Left colon (tissue), 2 donors: ENCODE data around the gene KCNQ1. TPM values are rescaled to one million over a fixed set of nuclear protein-coding genes. Genes with fewer than 3 reads are reported as not detected.

Source experiments
- ATAC-seq: fragments of 200-7000 bp; cut with Tn5 transposase; one replicate; pipeline ENCODE4 v1.9.1; 2020; ENCODE audit warnings: mild to moderate bottlenecking, moderate library complexity
- DNase-seq, 2 donors: peaks; one replicate each; pipeline ENCODE4 v3.0.0-alpha.2; 2020
- intact Hi-C, 2 donors: fragments of 100-400 bp; cut with DNase I in 1 of 2; cut with micrococcal nuclease in 1 of 2; formaldehyde crosslinking; loops; one replicate each; pipeline versions ENCODE4 v1.11.2 to v1.14.0; 2022; cut with DNase I, micrococcal nuclease
- total RNA-seq, 2 donors: library from RNA; stranded (reverse); fragmentation: NEBNext Ultra II Directional; extraction: Animal tissue kit (Norgen Biotek cat#: 25700); gene quantifications; one replicate each; pipeline ENCODE4 v1.2.1, GENCODE V29; 2021
- donor health status: DM: no; HTN: no; CAD: no.
- donor health status: DM: yes; HTN: yes; CAD: no.

Gene KCNQ1
- total RNA-seq, 2 donors from 2014 or later = 42.8 to 56.8 TPM

DNA sequence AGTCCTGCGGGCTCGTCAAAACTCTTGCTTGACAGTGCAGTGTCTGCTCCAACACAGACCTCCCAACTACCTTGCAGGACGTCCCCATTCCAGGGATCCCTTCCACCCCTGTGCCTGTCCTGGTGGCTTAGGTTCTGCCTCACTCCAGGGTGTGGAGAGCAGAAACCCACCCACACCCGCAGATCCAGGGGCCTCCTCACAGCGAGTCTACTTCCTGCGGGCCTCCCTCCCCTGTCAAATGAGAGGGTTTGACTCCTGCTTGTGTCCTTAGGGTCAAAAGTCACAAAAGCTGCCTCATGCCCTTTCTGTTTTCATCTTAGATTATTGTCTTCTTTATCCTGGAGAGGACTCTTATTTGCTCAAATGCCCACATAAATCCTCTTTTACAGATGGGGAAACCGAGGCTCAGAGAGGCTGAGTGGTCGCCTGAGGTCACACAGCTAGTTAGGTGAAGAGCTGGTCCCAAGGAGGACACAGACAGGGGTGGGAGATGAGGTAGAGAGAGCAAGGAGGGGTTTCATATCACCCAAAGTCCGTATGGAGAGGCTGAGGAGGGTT is 336.1 kb downstream of the KCNQ1 start:
- ATAC-seq (no peak), DNase-seq (no peak)
- intact Hi-C loops = no loop called here

DNA sequence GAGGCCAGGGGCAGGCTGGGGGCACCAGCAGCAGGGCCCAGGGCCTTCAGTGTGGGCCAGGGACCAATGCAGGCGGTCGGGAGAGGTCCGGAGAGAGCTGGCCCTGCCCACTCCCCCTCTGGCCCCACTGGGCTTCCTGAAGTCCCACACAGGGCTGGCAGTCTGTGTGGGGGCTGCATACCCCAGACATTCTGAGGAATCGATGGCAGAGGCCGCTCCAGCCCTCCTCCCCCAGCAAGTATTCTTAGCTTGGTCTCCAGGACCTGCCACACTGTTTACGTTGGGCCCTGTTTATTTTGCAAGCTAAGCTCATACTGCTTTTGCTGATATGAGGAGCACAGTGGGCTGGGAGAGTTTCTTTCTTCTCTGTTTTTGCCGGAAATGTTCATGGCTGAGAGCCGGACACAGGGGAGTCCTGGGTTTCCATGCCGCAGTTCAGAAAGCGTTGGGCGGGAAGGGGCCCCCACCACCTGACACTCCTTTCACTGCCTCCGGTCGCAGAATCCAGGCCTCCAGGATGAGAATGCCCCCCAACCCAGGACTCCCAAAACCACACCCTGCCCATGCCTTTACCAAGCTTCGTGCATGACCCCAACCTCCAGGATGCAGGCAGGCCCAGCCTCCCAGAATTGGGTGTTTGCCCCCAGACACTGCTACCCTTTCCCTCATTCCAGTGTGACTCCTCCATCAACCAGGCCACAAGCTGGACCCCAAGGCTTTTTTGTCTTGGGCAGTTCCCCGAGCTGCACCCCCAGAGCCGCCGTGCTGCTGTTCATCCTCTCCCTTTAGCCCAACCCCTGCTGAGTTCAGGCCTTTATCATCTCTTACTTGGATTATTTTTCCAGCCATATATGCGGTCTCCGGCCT is 336.8 kb downstream of the KCNQ1 start:
- no peak for ATAC-seq
- peak; percentile 3 to 21 for DNase-seq
- intact Hi-C loops = no loop called here

DNA sequence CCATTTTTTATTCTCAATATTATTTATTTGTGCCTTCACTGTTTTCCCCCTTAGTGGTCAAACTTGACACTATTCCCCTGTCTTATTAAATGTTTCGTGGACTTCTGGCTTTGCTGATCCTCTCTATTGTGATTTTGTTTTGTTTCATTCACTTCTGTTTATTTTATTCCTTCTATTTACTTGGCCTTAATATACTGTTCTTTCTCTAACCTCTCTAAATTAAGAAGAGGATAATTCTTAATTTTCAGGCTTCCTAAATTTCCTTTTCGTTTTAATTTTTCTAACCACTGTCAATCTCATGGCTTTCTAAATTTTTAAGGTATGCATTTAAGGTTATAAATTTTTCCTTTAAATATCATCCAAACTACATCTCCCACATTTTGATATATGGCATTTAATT is 338.0 kb downstream of the KCNQ1 start:
- DNase-seq = no peak
- ATAC-seq = no peak
- intact Hi-C loops = no loop called here

DNA sequence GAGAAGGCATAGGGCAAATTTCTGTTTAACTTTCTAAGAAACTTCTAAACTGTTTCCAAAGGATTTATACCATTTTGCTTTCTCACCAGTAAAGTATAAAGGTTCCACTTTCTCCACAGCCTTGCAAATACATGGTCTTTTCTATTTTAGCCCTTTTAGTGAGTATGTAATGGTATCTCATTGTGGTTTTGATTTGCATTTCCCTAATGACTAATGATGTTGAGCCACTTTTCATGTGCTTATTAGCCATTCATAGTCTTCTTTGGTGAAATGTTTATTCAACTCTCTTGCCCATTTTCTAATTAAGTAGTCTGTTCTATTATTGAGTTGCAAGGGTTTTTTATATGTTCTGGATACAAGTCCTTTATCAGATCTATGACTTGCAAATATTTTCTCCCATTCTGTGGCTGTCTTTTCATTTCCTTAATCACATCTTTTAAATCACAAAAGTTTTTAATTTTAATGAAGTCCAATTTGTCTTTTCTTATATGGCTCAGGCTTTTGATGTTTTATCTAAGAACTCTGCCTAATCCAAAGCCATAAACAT is 338.8 kb downstream of the KCNQ1 start:
- DNase-seq (no peak), ATAC-seq (no peak)
- intact Hi-C loops = no loop called here

DNA sequence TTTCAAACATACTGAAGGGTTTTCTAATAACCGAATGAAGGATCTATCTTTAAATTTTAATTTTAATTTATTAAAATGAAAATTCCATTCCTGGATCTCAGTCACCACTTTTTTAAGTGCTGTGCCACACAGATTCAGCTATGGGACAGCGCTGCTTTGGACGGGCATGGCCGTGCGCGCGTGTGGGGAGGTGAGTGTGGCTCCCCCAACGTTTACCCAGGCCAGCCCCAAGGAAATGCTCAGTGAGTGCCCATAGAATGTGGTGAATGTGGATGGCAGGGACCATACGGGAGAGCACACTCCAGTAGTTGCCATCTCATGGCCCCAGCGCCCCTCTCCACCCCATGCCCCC is 343.0 kb downstream of the KCNQ1 start:
- DNase-seq (no peak), ATAC-seq (no peak)
- intact Hi-C loops = no loop called here

DNA sequence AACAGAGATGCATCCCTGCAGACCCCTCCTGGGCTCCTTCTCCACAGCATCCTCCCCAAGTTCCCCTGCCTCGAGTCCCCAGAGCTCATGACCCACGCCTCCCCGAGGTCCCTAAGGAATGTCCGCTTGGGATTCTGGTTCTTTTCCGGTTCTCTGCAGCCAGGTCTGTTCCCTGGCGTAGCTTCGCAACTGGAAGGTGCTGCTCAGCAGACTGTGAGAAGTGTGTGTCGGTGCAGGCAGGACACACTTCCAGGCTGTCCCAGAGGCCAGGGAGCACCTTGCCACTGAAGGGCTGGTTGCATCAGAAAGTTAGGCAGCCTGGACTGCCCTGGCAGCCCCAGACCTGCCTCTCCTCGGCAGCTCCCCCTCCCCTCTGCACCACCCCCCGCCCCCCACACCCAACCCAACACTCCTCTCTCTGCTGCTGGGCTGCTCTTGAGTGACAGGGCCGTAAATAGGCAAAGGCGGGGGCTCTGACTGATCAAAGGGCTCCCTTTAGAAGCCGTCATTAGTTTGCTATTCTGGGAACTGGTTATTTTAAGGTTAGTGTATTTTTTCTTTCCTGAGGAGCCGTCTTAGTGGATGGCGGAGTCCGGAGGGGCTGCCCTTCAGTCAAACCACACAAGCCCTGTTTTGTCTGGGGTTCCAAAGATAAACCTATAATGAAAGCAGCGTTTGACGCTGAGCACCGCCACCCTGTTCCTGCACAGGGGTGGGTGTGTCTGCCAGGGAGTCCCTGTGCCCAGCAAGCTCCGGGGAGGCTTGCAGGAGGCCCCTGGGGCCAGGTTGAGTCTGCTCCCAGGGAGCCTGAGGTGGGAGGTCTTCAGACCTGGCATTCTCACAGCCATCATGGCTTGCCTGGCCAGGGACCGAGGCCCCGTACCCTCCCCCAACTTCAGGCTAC is 343.6 kb downstream of the KCNQ1 start:
- peak; percentile 60 for ATAC-seq
- intact Hi-C loops = no loop called here
- peak; percentile 14 to 17 for DNase-seq

DNA sequence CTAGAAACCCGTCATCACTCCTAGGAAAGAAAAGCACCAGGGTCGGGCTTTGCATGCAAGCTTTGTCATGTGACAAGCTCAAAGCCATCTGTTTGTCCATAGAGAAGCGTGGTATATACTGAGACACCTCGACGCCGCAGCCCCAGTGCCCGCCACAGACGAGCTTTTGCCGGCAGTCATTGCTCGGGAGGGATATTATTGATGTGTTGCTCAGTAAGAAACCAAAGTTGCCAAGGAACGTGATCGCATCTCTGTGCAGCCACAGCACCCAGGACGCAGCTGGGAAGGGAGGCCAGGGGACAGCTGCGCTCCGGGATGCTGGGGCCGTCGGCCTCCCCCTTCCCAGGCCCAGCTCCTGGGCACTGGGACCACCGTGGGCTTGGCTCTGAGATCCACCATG is 344.5 kb downstream of the KCNQ1 start:
- DNase-seq (peak in 1 of 2 donors; percentile 1), ATAC-seq (no peak)
- intact Hi-C loops = no loop called here

DNA sequence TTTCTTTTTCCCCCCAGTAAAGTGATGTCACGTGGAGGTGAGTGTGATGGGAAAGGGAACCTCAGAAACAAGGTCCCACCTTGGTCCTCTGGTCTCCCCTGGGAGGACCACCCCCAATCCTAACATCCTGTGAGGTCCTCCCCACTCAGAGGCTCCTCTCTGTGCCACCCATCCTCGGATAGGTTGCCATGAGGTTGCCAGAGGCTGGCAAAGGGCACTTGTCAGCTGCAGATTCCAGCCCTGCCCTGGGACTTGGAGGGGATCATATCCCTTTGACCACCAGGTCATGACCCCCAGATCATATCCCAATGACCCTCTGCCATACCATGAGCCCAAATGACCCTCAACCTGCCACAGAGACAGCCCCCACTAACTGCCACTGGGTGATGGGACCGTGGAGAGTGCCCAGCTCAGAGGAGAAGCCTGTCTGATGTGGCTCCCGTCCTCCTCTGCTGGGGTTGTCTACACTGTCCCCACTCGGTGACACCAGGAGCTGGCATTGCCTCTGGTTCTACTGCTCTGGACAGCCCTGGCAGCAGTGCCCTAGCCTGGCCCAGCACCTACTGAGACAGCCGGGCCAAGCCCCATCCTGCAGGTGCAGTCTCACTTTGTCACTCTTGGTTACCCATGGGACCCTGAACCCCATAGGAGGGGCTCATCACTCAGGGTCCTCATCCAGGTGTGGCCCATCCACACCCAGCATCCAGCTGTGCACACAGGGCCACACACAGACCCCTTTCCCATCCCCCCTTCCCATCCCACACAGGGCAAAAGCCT is 345.2 kb downstream of the KCNQ1 start:
- DNase-seq (peak; percentile 1 to 18), ATAC-seq (no peak)
- intact Hi-C loops = no loop called here

DNA sequence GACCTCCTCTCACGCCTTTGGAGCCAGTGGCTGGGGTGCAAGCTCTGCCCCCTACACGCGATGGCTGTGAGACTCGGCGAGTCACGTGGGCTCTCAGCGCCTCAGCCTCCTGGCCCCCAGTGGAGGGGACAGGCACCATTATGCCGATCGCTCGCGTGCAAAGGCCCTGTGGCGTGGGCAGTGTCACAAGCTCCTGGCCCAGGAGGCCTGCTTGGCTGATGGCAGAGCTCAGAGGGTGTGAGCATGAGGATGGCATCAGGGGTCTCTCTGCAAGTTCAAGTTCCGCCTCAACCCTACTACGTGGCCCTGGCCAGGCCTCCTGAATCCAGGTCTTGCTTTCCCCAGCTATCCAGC is 345.7 kb downstream of the KCNQ1 start:
- intact Hi-C loops = no loop called here
- ATAC-seq (no peak), DNase-seq (peak; percentile 3 to 19)

DNA sequence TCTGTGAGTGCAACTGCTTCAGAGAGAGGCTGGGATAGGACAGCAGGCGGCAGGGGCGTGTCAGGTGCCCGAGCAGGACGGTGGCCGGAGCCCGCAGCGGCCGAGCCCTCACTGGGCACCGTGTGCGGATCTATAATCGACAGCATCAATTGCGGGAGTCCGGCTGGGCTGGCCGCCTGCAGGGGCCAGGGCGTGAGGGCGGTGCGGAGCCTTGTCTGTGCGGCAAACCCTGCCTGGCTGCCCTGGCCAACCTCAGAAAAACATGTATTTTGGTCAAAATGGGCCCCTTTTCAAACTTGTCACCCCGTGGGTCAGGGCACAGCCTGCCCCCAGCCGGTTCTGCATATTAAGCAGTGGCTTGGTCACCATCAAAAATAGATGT is 346.3 kb downstream of the KCNQ1 start:
- intact Hi-C loops = no loop called here
- ATAC-seq (peak; percentile 44), DNase-seq (peak; percentile 21 to 22)

DNA sequence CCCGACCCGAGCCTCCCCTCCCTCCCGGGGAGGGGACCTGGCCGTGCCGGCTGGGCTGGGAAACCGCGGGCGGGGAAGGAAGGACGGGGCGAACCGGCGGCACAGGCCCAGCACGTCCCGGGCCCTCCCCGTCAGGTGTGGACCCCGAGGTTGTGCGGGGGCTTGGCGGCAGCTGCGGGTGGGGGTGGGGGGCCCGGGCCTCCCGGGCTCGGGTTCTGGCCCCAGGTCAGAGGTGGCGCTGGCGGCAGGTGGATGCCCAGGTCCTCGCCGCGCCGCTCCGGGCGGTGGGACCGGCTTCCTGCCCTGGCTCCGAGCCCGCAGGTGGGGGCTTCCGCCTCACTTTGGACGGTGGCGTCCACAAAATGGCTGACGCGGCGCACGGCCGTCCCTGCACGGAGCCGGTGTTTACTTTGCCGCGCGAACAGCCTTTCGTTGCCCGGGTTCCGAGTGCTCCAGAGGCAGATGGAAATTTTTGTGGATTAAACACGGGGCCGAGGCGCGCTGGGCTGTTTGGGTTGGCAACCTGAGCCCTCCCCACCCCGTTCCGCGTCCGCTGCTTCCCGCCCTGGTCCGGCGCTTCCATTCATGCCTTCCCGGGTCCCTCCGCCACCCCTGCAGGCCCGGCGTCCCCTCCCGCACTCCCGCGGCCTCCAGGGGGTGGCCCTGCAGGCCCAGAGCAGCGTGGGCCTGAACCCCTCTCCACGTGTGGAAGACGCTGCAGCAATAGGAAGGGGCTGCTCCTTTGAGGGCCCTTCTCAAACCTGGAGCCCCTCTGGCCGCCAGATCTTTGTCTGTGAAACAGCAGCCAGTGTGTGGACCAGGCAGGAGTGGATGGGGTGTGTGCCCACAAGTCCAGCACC is 346.9 kb downstream of the KCNQ1 start:
- DNase-seq (peak; percentile 24 to 52), ATAC-seq (peak; percentile 63)
- intact Hi-C loops = no loop called here

DNA sequence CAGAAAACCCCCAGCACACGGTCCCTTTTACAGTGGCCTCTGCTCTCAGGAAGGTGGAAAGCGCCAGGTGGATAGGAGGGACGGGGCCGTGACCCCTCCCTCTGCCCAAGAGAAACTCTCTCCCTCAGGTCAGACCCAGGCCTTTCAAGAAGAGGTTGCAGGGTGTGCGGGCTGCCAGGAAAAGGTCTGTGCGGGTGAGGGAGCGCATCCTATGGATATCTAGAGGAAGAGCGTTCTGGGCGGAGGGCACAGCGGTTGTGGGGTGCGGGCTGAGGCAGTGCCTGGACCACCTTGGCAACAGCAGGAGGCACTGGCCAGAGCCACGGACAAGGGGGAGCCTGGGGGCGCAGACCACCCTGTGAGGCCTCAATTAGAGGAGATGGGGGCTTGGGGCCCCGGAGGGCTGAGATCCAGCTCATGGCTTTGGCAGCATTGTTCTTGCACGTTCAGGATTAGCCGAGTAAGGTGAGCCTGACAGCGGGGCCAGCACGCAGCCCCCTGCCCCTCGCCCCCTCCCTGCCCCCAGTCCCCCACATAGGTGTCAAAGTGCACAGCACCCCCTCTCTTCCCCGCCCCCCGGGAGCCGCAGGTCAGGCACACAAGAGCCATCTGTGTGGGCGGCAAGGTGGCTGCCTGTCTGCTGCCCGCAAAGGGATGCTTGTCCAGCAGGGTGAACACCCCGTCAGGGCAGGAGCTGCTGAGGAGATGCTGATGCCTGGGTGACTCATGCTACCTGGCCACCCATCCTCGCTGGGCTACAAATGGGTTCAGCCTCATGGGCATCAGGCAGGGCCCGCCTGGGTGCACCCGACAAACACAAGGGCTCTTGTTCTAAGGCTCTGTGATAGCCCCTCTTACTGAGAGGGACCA is 347.8 kb downstream of the KCNQ1 start:
- DNase-seq (peak; percentile 3 to 19), ATAC-seq (no peak)
- intact Hi-C loops = no loop called here

DNA sequence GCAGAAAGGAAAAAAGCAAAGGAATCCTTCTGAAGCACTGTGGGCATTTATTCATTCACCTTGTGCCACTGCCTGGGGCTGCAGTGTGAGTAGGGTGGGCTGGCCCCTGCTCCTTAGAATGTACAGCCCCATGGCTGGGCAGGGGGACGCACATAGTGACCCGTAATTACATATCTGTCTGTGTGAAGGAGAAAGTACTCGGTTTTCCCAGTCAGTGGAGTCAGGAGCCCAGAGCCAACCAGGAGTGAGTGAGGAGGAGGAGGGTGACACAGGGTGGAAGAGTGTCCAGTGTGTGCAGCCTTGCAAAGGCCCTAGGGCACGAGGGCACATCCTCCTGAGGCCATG is 348.9 kb downstream of the KCNQ1 start:
- intact Hi-C loops = no loop called here
- DNase-seq = no peak
- no peak for ATAC-seq

DNA sequence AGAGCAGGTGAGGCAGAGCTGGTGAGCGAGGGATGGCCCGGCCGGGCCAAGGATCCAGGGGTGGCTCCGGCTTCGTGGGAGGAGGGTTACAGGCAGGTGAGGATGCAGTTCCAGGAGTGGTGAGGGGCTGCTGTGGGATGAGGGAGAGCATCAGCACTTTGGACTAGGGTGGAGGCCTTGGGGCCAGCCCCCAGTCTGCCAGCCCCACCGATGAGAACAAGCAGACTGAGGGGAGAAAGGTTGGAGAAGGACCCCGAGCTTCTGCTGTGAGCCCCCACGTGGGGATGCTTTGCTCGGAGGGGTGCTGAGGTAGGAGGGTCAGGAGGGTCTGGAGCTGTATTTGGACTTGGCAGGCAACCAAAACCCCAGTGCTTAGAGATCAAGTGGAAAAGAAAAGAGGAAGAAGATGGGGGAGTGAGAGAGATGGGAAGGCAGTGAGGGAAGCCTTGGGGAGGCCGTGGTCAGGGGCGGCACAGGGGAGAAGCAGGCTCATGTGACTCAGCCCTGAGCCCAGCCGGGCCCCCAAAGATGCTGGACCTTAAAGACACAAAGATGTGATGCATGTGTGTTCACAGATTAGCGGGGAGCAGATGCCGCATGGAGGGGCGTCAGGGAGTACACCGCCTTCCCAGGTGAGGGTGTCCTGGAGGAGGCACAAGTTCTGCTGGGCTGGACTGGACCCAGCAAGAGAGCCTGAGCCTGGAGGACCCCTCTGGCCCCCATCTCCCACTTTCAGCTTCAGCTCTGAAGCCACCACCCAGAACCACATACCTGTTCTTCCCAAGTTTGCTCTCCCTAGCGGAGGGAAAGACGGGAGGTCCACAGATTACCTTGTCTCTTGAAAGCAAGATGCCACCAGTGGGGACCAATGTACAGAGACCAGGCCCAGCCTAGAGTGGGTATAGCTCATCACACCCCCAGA is 349.5 kb downstream of the KCNQ1 start:
- DNase-seq (peak; percentile 3 to 21), ATAC-seq (no peak)
- intact Hi-C loops = no loop called here

DNA sequence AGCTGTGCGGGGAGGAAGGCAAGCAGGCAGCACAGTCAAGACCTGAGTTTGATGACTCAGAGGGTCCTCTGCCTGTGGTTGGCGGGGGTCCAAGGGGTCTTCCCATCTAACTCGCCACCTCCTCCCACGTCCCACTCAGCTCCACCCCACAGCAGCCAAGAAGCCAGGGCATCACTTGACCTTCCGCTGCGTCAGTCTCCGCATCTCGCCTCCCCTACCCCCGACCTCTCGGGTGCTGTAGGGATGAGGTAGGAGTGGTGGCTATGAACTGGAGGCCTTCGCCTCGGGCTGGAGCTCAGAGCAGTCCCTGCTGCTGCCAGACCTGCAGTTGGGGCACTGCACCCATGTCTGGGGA is 350.1 kb downstream of the KCNQ1 start:
- DNase-seq (peak in 1 of 2 donors; percentile 2), ATAC-seq (no peak)
- intact Hi-C loops = no loop called here

DNA sequence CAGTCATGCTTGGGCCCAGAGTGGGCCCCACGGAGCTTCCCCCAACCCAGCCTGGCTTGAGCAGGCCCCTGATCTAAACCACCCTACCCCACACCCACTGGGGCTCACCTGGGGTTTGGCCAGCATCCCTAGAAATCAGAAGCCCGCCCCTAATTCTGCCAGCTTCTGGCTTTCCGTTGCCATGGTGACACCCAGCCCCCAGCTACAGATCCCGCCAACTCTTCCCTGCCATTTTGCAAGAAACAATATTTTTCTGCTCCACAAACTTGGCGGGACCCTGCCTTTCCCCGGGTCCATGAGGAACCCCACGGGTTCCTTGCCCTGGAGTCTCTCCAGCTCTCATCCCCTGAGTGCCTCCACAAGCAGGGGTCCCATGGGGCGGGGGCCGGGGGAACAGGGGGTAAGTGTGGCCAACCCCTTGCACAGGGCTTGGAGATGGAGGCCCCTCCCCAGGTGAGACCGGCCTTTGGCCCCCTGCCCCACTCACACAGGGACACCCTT is 350.7 kb downstream of the KCNQ1 start:
- DNase-seq (peak; percentile 1 to 16), ATAC-seq (no peak)
- intact Hi-C loops = no loop called here
